Putamen (tissue), 1 donor: ENCODE data around the gene LEKR1.

Source experiments
- DNase-seq: peaks from one replicate; pipeline ENCODE4 v3.0.0-alpha.2; 2016; ENCODE audit warnings: low spot score

LEKR1 gene

GRCh38 chr3:157083824-157084223 is 257.7 kb downstream of the LEKR1 start:
- no peak for DNase-seq

- peak; percentile 81 for DNase-seq
Observed at GRCh38 chr3:157086060-157086750, 260.1 kb downstream of the LEKR1 start.

GRCh38 chr3:157086775-157087174 is 260.6 kb downstream of the LEKR1 start:
- DNase-seq = no peak

- DNase-seq = no peak
Observed at GRCh38 chr3:157087373-157087772, 261.2 kb downstream of the LEKR1 start.

GRCh38 chr3:157087780-157088600 is 261.8 kb downstream of the LEKR1 start:
- DNase-seq = peak; percentile 54

GRCh38 chr3:157088601-157089454 is 262.7 kb downstream of the LEKR1 start:
- peak; percentile 95 for DNase-seq

- no peak for DNase-seq
Observed at GRCh38 chr3:157089455-157090221, 263.5 kb downstream of the LEKR1 start.

- DNase-seq = no peak
Observed at GRCh38 chr3:157091083-157091833, 265.1 kb downstream of the LEKR1 start.

GRCh38 chr3:157092230-157092629 is 266.1 kb downstream of the LEKR1 start:
- no peak for DNase-seq

GRCh38 chr3:157093096-157093495 is 266.9 kb downstream of the LEKR1 start:
- DNase-seq = no peak

- DNase-seq = no peak
Observed at GRCh38 chr3:157094301-157094700, 268.1 kb downstream of the LEKR1 start.

- DNase-seq = no peak
Observed at GRCh38 chr3:157094751-157095480, 268.8 kb downstream of the LEKR1 start.
